SKM-1 treated with dmso at 0.1 percent for 144 hours (cell line): ENCODE measurements around the gene CCDC92.

Source experiments
- DNase-seq: peaks from one replicate; lab custom pipeline; 2025; ENCODE audit not compliant: unreplicated experiment; lab: John Stamatoyannopoulos, UW

Gene CCDC92

GRCh38 chr12:123937707-123938591 is 34.7 kb downstream of the CCDC92 start:
- DNase-seq: no peak

GRCh38 chr12:123936956-123937706 is 35.5 kb downstream of the CCDC92 start:
- no peak for DNase-seq

GRCh38 chr12:123936471-123936870 is 36.2 kb downstream of the CCDC92 start:
- DNase-seq: no peak

- DNase-seq: no peak
These were observed 36.7 kb downstream of the CCDC92 start for GRCh38 chr12:123935956-123936355.

- DNase-seq: no peak
These were observed 37.8 kb downstream of the CCDC92 start for GRCh38 chr12:123934829-123935228.

GRCh38 chr12:123934016-123934620 is 38.5 kb downstream of the CCDC92 start:
- no peak for DNase-seq

- no peak for DNase-seq
These were observed 39.4 kb downstream of the CCDC92 start for GRCh38 chr12:123933214-123933613.

GRCh38 chr12:123931686-123932321 is 40.8 kb downstream of the CCDC92 start:
- no peak for DNase-seq

- DNase-seq: no peak
These were observed 42.6 kb downstream of the CCDC92 start for GRCh38 chr12:123929946-123930583.

- DNase-seq: no peak
These were observed 43.7 kb downstream of the CCDC92 start for GRCh38 chr12:123928897-123929296.

GRCh38 chr12:123928274-123928865 is 44.3 kb downstream of the CCDC92 start:
- no peak for DNase-seq

- no peak for DNase-seq
These were observed 48.1 kb downstream of the CCDC92 start for GRCh38 chr12:123924539-123924938.

- DNase-seq: no peak
These were observed 48.7 kb downstream of the CCDC92 start for GRCh38 chr12:123923927-123924326.

GRCh38 chr12:123923038-123923437 is 49.6 kb downstream of the CCDC92 start:
- no peak for DNase-seq

GRCh38 chr12:123919980-123920360 is 52.7 kb downstream of the CCDC92 start:
- no peak for DNase-seq

- DNase-seq: no peak
These were observed 55.2 kb downstream of the CCDC92 start for GRCh38 chr12:123917337-123917850.

- no peak for DNase-seq
These were observed 55.9 kb downstream of the CCDC92 start for GRCh38 chr12:123916729-123917128.

GRCh38 chr12:123914726-123915333 is 57.8 kb downstream of the CCDC92 start:
- DNase-seq: no peak

GRCh38 chr12:123912415-123913380 is 59.9 kb downstream of the CCDC92 start:
- no peak for DNase-seq
